Fibroblast of villous mesenchyme (primary cell): ENCODE measurements around the gene KCNK3. TPM values are rescaled to one million over a fixed set of nuclear protein-coding genes. Genes with fewer than 3 reads are reported as not detected.

ENCODE experiments used
- DNase-seq: peaks from one replicate; pipeline ENCODE4 v3.0.0-alpha.2; 2010; ENCODE audit warnings: low read depth
- H3K4me3 ChIP-seq: 2 replicates; pipeline ENCODE4 v1.5.1; 2011; ENCODE audit warnings: low read depth, mild to moderate bottlenecking, low read length
- total RNA-seq: library from RNA; depleted of rRNA; stranded (reverse); fragments of >200 nt; gene quantifications from 2 replicates; pipeline ENCODE4 v1.2.3, GENCODE V29; 2012
- TF ChIP-seq, protein P1 (sequence below): IDR thresholded peaks from 2 replicates; pipeline ENCODE4 v1.5.1; 2012; ENCODE audit warnings: low read depth, mild to moderate bottlenecking, low read length; ENCODE audit not compliant: insufficient read depth

KCNK3 gene
- total RNA-seq, 1 donor: under 0.01 TPM

DNA sequence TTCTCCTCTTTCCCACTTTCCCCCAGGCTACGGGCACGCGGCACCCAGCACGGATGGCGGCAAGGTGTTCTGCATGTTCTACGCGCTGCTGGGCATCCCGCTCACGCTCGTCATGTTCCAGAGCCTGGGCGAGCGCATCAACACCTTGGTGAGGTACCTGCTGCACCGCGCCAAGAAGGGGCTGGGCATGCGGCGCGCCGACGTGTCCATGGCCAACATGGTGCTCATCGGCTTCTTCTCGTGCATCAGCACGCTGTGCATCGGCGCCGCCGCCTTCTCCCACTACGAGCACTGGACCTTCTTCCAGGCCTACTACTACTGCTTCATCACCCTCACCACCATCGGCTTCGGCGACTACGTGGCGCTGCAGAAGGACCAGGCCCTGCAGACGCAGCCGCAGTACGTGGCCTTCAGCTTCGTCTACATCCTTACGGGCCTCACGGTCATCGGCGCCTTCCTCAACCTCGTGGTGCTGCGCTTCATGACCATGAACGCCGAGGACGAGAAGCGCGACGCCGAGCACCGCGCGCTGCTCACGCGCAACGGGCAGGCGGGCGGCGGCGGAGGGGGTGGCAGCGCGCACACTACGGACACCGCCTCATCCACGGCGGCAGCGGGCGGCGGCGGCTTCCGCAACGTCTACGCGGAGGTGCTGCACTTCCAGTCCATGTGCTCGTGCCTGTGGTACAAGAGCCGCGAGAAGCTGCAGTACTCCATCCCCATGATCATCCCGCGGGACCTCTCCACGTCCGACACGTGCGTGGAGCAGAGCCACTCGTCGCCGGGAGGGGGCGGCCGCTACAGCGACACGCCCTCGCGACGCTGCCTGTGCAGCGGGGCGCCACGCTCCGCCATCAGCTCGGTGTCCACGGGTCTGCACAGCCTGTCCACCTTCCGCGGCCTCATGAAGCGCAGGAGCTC lies 35.4 kb downstream of the KCNK3 start:
- no peak overlapping the region for H3K4me3 ChIP-seq
- DNase-seq: no peak

GRCh38 chr2:26729311-26729710 lies 36.8 kb downstream of the KCNK3 start:
- no peak overlapping the region for H3K4me3 ChIP-seq
- DNase-seq: no peak
- TF ChIP-seq, protein P1, sequence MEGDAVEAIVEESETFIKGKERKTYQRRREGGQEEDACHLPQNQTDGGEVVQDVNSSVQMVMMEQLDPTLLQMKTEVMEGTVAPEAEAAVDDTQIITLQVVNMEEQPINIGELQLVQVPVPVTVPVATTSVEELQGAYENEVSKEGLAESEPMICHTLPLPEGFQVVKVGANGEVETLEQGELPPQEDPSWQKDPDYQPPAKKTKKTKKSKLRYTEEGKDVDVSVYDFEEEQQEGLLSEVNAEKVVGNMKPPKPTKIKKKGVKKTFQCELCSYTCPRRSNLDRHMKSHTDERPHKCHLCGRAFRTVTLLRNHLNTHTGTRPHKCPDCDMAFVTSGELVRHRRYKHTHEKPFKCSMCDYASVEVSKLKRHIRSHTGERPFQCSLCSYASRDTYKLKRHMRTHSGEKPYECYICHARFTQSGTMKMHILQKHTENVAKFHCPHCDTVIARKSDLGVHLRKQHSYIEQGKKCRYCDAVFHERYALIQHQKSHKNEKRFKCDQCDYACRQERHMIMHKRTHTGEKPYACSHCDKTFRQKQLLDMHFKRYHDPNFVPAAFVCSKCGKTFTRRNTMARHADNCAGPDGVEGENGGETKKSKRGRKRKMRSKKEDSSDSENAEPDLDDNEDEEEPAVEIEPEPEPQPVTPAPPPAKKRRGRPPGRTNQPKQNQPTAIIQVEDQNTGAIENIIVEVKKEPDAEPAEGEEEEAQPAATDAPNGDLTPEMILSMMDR: no peak

More for the DNA sequence above, 35.4 kb downstream of the KCNK3 start:
- TF ChIP-seq, protein P1: no peak

GRCh38 chr2:26730549-26731344 lies 38.2 kb downstream of the KCNK3 start:
- DNase-seq: no peak
- TF ChIP-seq, protein P1: no peak
- H3K4me3 ChIP-seq: no peak overlapping the region

DNA sequence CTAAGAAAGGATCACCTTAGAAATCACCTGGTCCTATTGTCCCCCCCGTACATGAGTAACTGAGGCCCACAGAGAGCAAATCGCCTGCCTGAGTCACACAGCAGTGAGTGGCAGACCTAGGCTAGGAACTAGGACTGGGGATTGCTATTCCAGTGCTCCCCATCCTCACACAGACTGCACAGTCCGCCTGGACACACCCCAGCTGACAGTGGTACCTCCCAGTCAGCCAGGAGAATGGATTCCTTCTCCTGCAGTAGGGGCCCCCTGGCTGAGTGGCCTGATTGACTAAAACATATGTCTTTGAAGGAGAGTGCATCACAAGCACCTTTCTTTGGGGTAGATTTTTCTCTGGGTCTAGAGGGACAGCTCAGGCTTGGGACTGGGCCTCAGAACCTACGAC lies 39.2 kb downstream of the KCNK3 start:
- no peak overlapping the region for H3K4me3 ChIP-seq
- DNase-seq: no peak

DNA sequence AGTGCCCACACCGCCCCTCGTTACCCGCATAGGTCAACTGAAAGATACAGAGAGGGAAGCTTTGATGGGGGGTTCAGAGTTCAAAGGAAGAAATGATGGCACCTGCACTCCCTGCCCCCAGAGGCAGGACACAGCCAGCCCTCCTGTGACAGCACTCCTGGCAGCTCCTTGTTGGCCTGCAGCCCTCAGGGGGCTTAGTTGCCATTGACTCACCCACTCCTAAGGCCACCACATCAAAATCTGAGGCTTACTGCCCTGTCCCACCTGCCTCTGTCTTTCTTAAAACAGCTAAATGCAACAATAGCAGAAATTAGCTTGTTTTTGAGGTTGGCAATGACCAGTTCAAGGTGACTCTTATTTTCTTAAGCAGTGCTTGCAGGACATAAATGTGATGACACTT lies 39.9 kb downstream of the KCNK3 start:
- DNase-seq: no peak
- H3K4me3 ChIP-seq: no peak overlapping the region
- TF ChIP-seq, protein P1: no peak

More for the DNA sequence above, 39.2 kb downstream of the KCNK3 start:
- TF ChIP-seq, protein P1: no peak

GRCh38 chr2:26733413-26733812 lies 40.9 kb downstream of the KCNK3 start:
- no peak overlapping the region for H3K4me3 ChIP-seq
- TF ChIP-seq, protein P1: no peak
- DNase-seq: no peak
